Activated T-cell treated with anti-CD3 and anti-CD28 coated beads, Interleukin-2, amount 50 U/mL, for 24 hours (primary cell): ENCODE data around the gene GDNF.

ENCODE experiments used
- DNase-seq: peaks from one replicate; pipeline ENCODE4 v3.0.0-alpha.2; 2020
- H3K27ac Mint-ChIP-seq: 2 replicates; pipeline ENCODE4 v1.8.0; 2020; ENCODE audit warnings: mild to moderate bottlenecking, mixed read lengths
- H3K27me3 Mint-ChIP-seq: 2 replicates; pipeline ENCODE4 v1.8.0; 2020; ENCODE audit warnings: mixed read lengths
- H3K36me3 Mint-ChIP-seq: 2 replicates; pipeline ENCODE4 v1.8.0; 2020; ENCODE audit warnings: low read depth, mixed read lengths
- H3K4me1 Mint-ChIP-seq: 2 replicates; pipeline ENCODE4 v1.8.0; 2020; ENCODE audit warnings: low read depth, mixed read lengths
- H3K4me3 Mint-ChIP-seq: 2 replicates; pipeline ENCODE4 v1.8.0; 2020; ENCODE audit warnings: mild to moderate bottlenecking, moderate library complexity, mixed read lengths
- H3K9me3 Mint-ChIP-seq: 2 replicates; pipeline ENCODE4 v1.8.0; 2020; ENCODE audit warnings: mixed read lengths

The GDNF gene

DNA sequence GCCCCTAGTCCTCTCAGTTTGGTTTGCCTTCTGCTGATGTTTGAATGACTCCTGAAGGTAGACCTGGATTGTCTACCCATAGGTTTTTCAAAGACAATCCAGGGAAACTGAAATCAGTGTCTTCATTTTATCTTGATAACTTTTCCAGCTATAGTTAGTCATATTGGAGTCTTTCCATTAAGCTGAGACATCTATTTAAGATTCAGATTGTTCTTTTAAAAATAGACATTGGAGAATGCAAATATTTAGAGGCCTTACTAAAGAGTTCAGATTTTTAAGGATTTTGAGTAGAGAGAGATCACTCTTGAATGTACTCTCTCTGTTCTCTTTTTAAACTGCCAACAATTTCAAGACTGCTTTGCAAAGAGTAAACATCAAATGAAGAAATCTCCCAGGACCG, 69.1 kb downstream of the GDNF start:
- H3K27me3 Mint-ChIP-seq = peaks cover 18% of the 10 kb centered on the region
- peaks cover 13% of the 10 kb centered on the region for H3K9me3 Mint-ChIP-seq
- DNase-seq = no peak
- no peaks in the 10 kb centered on the region for H3K4me1 Mint-ChIP-seq
- H3K4me3 Mint-ChIP-seq = no peak overlapping the region
- no peak overlapping the region for H3K27ac Mint-ChIP-seq
- H3K36me3 Mint-ChIP-seq = peaks cover 2% of the 10 kb centered on the region

DNA sequence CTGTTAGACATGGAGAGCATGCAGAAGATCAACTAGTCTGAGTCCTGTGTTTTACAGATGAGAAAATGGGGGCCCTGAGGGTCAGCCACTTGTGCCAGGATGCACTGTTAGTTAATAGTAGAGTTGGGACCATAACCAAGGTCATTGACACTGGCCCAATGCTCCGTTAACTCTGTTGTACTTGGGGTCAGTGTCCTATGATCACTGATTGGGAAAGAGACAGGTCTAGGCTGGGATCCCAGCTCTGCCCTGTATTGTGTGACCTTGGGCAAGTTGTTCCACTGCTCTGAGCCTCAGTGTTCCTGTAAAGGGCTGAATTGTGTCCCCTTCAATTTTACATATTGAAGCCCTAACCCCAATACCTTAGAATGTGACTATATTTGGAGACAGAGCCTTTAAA, 70.0 kb downstream of the GDNF start:
- no peak for DNase-seq
- Mint-ChIP-seq H3K4me3 (no peak overlapping the region), H3K27ac (no peak overlapping the region), H3K27me3 (peaks cover 18% of the 10 kb centered on the region), H3K9me3 (peaks cover 7% of the 10 kb centered on the region), H3K4me1 (no peaks in the 10 kb centered on the region), H3K36me3 (no peaks in the 10 kb centered on the region)

DNA sequence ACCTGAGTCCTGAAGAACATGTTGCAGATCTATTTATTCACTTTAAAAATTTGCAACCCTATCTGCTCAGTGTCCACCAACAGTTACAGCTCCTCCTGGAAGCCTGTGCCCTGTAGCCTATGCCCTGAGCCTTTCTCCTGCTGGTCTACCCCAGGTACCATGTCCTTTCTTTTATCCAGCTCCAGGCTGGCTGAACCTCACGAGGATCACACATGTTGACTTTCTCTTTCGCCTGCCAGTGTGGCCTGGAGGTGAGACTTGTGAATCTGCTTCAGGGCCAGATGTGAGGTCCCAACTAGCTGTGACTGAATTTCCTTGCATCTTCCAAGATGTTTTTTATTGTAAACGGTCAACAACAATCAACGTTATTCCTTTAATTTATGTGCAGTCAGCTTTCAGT, 70.7 kb downstream of the GDNF start:
- no peaks in the 10 kb centered on the region for H3K36me3 Mint-ChIP-seq
- H3K9me3 Mint-ChIP-seq = peaks cover 6% of the 10 kb centered on the region
- H3K27ac Mint-ChIP-seq = no peak overlapping the region
- no peak for DNase-seq
- no peaks in the 10 kb centered on the region for H3K4me1 Mint-ChIP-seq
- H3K27me3 Mint-ChIP-seq = peaks cover 18% of the 10 kb centered on the region
- H3K4me3 Mint-ChIP-seq = no peak overlapping the region

DNA sequence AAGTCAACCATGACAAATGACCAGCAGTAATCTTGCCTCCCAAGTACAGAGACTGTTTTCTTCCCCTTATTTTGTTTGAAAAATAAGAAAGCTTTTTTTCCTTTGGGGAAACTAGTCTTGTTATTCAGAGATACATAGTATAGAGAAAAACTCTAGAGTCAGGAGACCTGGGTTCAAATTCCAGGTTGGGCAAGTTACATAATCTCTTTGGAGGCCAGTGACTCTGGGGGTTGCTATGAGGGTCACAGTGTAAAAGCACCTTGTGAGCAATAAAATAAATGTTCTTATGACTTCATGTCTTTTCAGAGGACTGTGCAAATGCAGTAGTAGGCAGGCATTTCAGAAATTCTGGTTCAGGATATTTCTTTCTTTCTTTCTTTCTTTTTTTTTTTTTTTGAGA, 71.5 kb downstream of the GDNF start:
- no peaks in the 10 kb centered on the region for H3K4me1 Mint-ChIP-seq
- no peak for DNase-seq
- H3K36me3 Mint-ChIP-seq = no peaks in the 10 kb centered on the region
- no peak overlapping the region for H3K27ac Mint-ChIP-seq
- no peaks in the 10 kb centered on the region for H3K9me3 Mint-ChIP-seq
- peaks cover 18% of the 10 kb centered on the region for H3K27me3 Mint-ChIP-seq
- no peak overlapping the region for H3K4me3 Mint-ChIP-seq

DNA sequence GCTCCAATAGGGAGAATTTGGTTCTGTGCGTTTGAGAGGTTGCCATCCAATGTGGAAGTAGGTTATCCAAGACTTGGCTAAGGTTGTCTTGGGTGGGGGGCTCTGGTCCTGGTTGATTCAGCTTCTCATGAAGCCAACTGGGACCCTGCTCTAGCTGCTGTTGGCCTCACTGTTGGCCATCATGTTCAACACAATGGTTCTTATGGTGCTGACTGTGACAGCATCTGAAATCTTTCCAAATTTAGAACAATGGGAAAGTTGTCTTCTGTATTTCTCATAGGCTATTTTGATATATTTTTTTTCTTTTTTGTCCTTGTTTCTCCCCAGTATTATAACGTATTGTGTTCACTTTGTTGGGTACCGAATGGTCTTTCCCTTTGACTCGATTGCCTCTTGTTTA, 71.9 kb downstream of the GDNF start:
- Mint-ChIP-seq H3K36me3 (no peaks in the 10 kb centered on the region), H3K27me3 (peaks cover 18% of the 10 kb centered on the region), H3K9me3 (no peaks in the 10 kb centered on the region), H3K27ac (no peak overlapping the region), H3K4me3 (no peak overlapping the region), H3K4me1 (no peaks in the 10 kb centered on the region)
- no peak for DNase-seq

DNA sequence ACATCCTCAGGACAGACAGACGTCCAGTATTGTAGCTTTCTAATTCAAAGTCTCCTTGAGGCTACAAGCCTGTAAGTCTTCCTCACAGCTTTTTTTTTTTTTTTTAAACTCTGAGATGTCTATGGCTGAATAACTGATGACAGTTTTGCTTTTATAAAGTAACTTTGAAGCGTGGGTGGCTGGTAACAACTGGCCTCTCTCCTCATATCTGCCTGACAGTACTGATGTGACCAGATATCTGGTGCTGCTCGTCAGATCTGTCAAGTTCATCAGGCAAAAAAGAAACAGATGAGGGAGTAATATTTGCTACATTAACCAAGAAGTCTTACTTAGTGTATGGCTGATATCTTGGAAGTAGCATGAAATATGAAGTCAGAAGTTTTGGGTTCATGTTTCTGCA, 72.6 kb downstream of the GDNF start:
- H3K36me3 Mint-ChIP-seq = no peaks in the 10 kb centered on the region
- H3K4me3 Mint-ChIP-seq = no peak overlapping the region
- no peak for DNase-seq
- H3K27me3 Mint-ChIP-seq = peaks cover 18% of the 10 kb centered on the region
- no peak overlapping the region for H3K27ac Mint-ChIP-seq
- H3K9me3 Mint-ChIP-seq = no peaks in the 10 kb centered on the region
- H3K4me1 Mint-ChIP-seq = peaks cover 2% of the 10 kb centered on the region
